Cardiac fibroblast (primary cell): ENCODE data around the gene TTC9C.
A peak's percentile ranks its signal among the peaks of the same experiment; 100 is the strongest.

Experiments used
- DNase-seq, 2 donors: peaks; one replicate each; pipeline versions ENCODE4 v3.0.0 to v3.0.0-alpha.2; 2010; ENCODE audit warnings: low read depth in 2 of 2
- H3K4me3 ChIP-seq, 2 donors: replicated peaks in 1 of 2; 1 replicate in 1 of 2; 2 replicates in 1 of 2; pipeline ENCODE4 v1.5.1; 2011; ENCODE audit warnings: low read depth in 2 of 2, low read length in 2 of 2, mild to moderate bottlenecking in 2 of 2, moderate library complexity in 1 of 2
- CTCF ChIP-seq: IDR thresholded peaks from one replicate; pipeline ENCODE4 v1.5.1; 2011; ENCODE audit warnings: low read depth, mild to moderate bottlenecking, low read length, inconsistent platforms

TTC9C gene

DNA sequence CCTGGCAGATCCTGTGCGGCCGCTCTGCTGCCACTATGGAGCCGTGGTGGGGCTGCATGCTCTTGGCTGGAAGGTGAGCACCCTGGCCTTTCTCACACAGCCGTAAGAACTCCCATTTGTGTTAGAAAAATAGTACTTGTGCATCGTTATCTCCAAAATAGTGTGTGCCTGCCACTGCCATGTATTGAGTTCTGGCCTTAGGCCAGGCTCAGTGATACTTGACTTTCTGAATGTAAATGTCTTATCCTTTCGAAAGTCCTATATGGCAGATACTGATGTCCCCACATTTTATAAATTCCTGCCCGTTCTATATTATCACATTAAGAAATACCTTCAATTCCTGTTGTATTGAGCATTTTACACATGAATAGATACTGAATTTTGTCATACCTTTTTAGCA, 54.5 kb downstream of the TTC9C start:
- no peak for TF ChIP-seq CTCF
- DNase-seq: no peak
- H3K4me3 ChIP-seq: no peak overlapping the region

DNA sequence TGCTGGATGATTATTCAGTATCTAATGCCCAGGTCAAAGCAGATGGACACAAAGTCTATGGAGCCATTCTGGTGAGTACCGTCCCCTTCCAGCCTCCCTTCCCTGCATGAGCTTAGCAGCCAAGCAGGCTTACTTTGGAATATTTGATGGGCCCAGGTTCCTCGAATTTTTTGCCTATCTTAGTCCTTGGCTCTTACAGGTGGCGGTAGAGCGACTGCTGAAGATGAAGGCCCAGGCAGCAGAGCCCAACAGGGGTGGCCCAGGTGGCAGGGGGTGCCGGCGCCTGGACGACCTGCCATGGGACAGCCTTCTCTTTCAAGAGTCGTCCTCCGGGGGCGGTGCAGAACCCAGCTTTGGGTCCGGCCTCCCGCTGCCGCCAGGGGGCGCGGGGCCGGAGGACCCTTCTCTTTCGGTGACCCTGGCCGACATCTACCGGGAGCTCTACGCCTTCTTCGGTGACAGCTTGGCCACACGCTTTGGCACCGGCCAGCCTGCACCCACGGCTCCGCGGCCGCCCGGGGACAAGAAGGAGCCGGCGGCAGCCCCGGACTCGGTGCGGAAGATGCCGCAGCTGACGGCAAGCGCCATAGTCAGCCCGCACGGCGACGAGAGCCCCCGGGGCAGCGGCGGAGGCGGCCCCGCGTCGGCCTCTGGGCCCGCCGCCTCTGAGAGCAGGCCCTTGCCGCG, 58.2 kb downstream of the TTC9C start:
- peak; percentile 84 to 86 for DNase-seq
- peak; percentile 99 for TF ChIP-seq CTCF
- H3K4me3 ChIP-seq: peak overlapping the region; percentile 82 to 95

GRCh38 chr11:62787005-62787759, 58.9 kb downstream of the TTC9C start, which contains the start of gene TMEM179B:
TMEM179B (plus strand) TSS chr11:62787402; CDS start chr11:62787432, 30 bp downstream.
- DNase-seq: peak; percentile 98 to 99
- TF ChIP-seq CTCF: peak; percentile 73
- H3K4me3 ChIP-seq: peak within 1 kb of the TSS; percentile 82 to 95
